Neural progenitor cell (in vitro differentiated cells): ENCODE measurements around the gene IGFN1. TPM values are rescaled to one million over a fixed set of nuclear protein-coding genes. Genes with fewer than 3 reads are reported as not detected.

Experiments
- DNase-seq: peaks from one replicate; pipeline ENCODE4 v3.0.0-alpha.2; 2016; ENCODE audit warnings: low spot score
- H2AFZ ChIP-seq: fragments of 200-600 bp; sonication (generic); replicated peaks from 2 replicates; pipeline ENCODE4 v1.6.1; 2016; ENCODE audit warnings: antibody characterized with exemption
- H3F3A ChIP-seq: fragments of 200-600 bp; sonication (generic); 2 replicates; pipeline ENCODE4 v1.6.1; 2016; ENCODE audit warnings: antibody characterized with exemption, low read depth
- H3K27ac ChIP-seq: fragments of 200-600 bp; sonication (generic); 2 replicates; pipeline ENCODE4 v1.5.1; 2016; ENCODE audit warnings: mild to moderate bottlenecking
- H3K27me3 ChIP-seq: fragments of 200-600 bp; sonication (generic); 2 replicates; pipeline ENCODE4 v1.6.1; 2016; ENCODE audit warnings: mild to moderate bottlenecking, moderate library complexity
- H3K36me3 ChIP-seq: fragments of 200-600 bp; sonication (generic); 2 replicates; pipeline ENCODE4 v1.5.1; 2016
- H3K4me1 ChIP-seq: fragments of 200-600 bp; sonication (generic); 2 replicates; pipeline ENCODE4 v1.6.1; 2016; ENCODE audit warnings: mixed run types
- H3K4me2 ChIP-seq: fragments of 200-600 bp; sonication (generic); 2 replicates; pipeline ENCODE4 v1.6.1; 2016
- H3K4me3 ChIP-seq: fragments of 200-600 bp; sonication (generic); 2 replicates; pipeline ENCODE4 v1.5.1; 2016
- H3K79me2 ChIP-seq: fragments of 200-600 bp; sonication (generic); 2 replicates; pipeline ENCODE4 v1.6.1; 2016; ENCODE audit warnings: low read depth
- H3K9ac ChIP-seq: fragments of 200-600 bp; sonication (generic); 2 replicates; pipeline ENCODE4 v1.6.1; 2016
- H3K9me3 ChIP-seq: fragments of 200-600 bp; sonication (generic); 2 replicates; pipeline ENCODE4 v1.5.1; 2016; ENCODE audit warnings: low read depth
- H4K20me1 ChIP-seq: fragments of 200-600 bp; sonication (generic); 2 replicates; pipeline ENCODE4 v1.6.1; 2016; ENCODE audit warnings: low read depth
- H3K27ac Mint-ChIP-seq: 3 replicates; pipeline ENCODE4 v1.8.0; 2021; ENCODE audit warnings: mixed read lengths
- H3K27me3 Mint-ChIP-seq: 2 replicates; pipeline ENCODE4 v1.8.0; 2022; ENCODE audit warnings: low read depth, mild to moderate bottlenecking, inconsistent platforms, moderate library complexity, mixed read lengths; ENCODE audit not compliant: insufficient read depth
- H3K36me3 Mint-ChIP-seq: 3 replicates; pipeline ENCODE4 v1.8.0; 2021; ENCODE audit warnings: mixed read lengths
- H3K4me1 Mint-ChIP-seq: 3 replicates; pipeline ENCODE4 v1.8.0; 2021; ENCODE audit warnings: mixed read lengths
- H3K4me3 Mint-ChIP-seq: 3 replicates; pipeline ENCODE4 v1.8.0; 2021; ENCODE audit warnings: mild to moderate bottlenecking, moderate library complexity, mixed read lengths
- H3K9me3 Mint-ChIP-seq: 3 replicates; pipeline ENCODE4 v1.8.0; 2020; ENCODE audit warnings: mixed read lengths
- CTCF ChIP-seq: fragments of 200-600 bp; sonication (generic); IDR thresholded peaks from 2 replicates; pipeline ENCODE4 v1.5.1; 2017; ENCODE audit warnings: antibody characterized with exemption, mild to moderate bottlenecking
- EZH2 ChIP-seq: fragments of 200-600 bp; sonication (generic); IDR thresholded peaks from 2 replicates; pipeline ENCODE4 v1.6.1; 2017; ENCODE audit warnings: antibody characterized with exemption, mild to moderate bottlenecking, moderate library complexity
- EZH2phosphoT487 ChIP-seq: fragments of 200-600 bp; sonication (generic); IDR thresholded peaks from 2 replicates; pipeline ENCODE4 v1.6.1; 2017; ENCODE audit warnings: antibody characterized with exemption
- total RNA-seq: library from RNA; depleted of rRNA; stranded (reverse); fragments of >200 nt; gene quantifications from 2 replicates; pipeline ENCODE4 v1.2.3, GENCODE V29; 2015; ENCODE audit warnings: low replicate concordance

The IGFN1 gene
- total RNA-seq, 1 donor from 2014 or later = not detected

- H3K79me2 ChIP-seq = no peaks in the 10 kb centered on the region
- no peak overlapping the region for H3K27ac Mint-ChIP-seq
- H3K9ac ChIP-seq = no peak overlapping the region
- no peaks in the 10 kb centered on the region for H3K9me3 Mint-ChIP-seq
- H3K4me1 Mint-ChIP-seq = peaks cover 9% of the 10 kb centered on the region
- no peak overlapping the region for H3K4me3 ChIP-seq
- peaks cover 45% of the 10 kb centered on the region for H4K20me1 ChIP-seq
- no peak overlapping the region for H3K27ac ChIP-seq
- no peaks in the 10 kb centered on the region for H3K36me3 ChIP-seq
- no peaks in the 10 kb centered on the region for H3F3A ChIP-seq
- no peaks in the 10 kb centered on the region for H3K9me3 ChIP-seq
- peaks cover 8% of the 10 kb centered on the region for H3K27me3 Mint-ChIP-seq
- peaks cover 5% of the 10 kb centered on the region for H3K4me1 ChIP-seq
- H3K27me3 ChIP-seq = no peaks in the 10 kb centered on the region
- no peak for DNase-seq
- H2AFZ ChIP-seq = no peak overlapping the region
- no peak for TF ChIP-seq EZH2phosphoT487
- no peak for TF ChIP-seq CTCF
- TF ChIP-seq EZH2 = no peak
- H3K4me2 ChIP-seq = no peak overlapping the region
- H3K4me3 Mint-ChIP-seq = peak overlapping the region; percentile 6
- peaks cover 46% of the 10 kb centered on the region for H3K36me3 Mint-ChIP-seq
Measured at GRCh38 chr1:201144701-201145100, 45.9 kb upstream of the IGFN1 start.

GRCh38 chr1:201145132-201145531 is 45.5 kb upstream of the IGFN1 start:
- DNase-seq = no peak
- H4K20me1 ChIP-seq = peaks cover 44% of the 10 kb centered on the region
- H3K4me3 ChIP-seq = no peak overlapping the region
- H3K9me3 Mint-ChIP-seq = no peaks in the 10 kb centered on the region
- peaks cover 5% of the 10 kb centered on the region for H3K4me1 ChIP-seq
- peaks cover 8% of the 10 kb centered on the region for H3K27me3 Mint-ChIP-seq
- H3K79me2 ChIP-seq = no peaks in the 10 kb centered on the region
- peaks cover 6% of the 10 kb centered on the region for H3K4me1 Mint-ChIP-seq
- no peak overlapping the region for H3K9ac ChIP-seq
- H3K27ac Mint-ChIP-seq = peak overlapping the region; percentile 25
- no peaks in the 10 kb centered on the region for H3F3A ChIP-seq
- no peak overlapping the region for H3K4me2 ChIP-seq
- TF ChIP-seq CTCF (no peak), EZH2 (no peak), EZH2phosphoT487 (no peak)
- no peak overlapping the region for H3K27ac ChIP-seq
- H2AFZ ChIP-seq = no peak overlapping the region
- no peaks in the 10 kb centered on the region for H3K36me3 ChIP-seq
- H3K9me3 ChIP-seq = no peaks in the 10 kb centered on the region
- no peak overlapping the region for H3K4me3 Mint-ChIP-seq
- H3K36me3 Mint-ChIP-seq = peaks cover 43% of the 10 kb centered on the region
- no peaks in the 10 kb centered on the region for H3K27me3 ChIP-seq

GRCh38 chr1:201145816-201146215 is 44.8 kb upstream of the IGFN1 start:
- Histone ChIP-seq H3K27ac (no peak overlapping the region), H3K36me3 (no peaks in the 10 kb centered on the region), H3K4me2 (no peak overlapping the region), H3K4me3 (no peak overlapping the region), H4K20me1 (peaks cover 43% of the 10 kb centered on the region), H3K79me2 (no peaks in the 10 kb centered on the region), H3F3A (no peaks in the 10 kb centered on the region), H3K4me1 (no peaks in the 10 kb centered on the region), H3K9me3 (no peaks in the 10 kb centered on the region), H3K9ac (no peak overlapping the region), H3K27me3 (no peaks in the 10 kb centered on the region), H2AFZ (no peak overlapping the region)
- H3K27ac Mint-ChIP-seq = no peak overlapping the region
- no peaks in the 10 kb centered on the region for H3K9me3 Mint-ChIP-seq
- peaks cover 45% of the 10 kb centered on the region for H3K36me3 Mint-ChIP-seq
- peaks cover 8% of the 10 kb centered on the region for H3K27me3 Mint-ChIP-seq
- TF ChIP-seq CTCF (no peak), EZH2phosphoT487 (no peak), EZH2 (no peak)
- no peak overlapping the region for H3K4me3 Mint-ChIP-seq
- DNase-seq = no peak
- H3K4me1 Mint-ChIP-seq = peaks cover 4% of the 10 kb centered on the region
